ENCODE measurements around the gene GPN1. TPM values are rescaled to one million over a fixed set of nuclear protein-coding genes. Genes with fewer than 3 reads are reported as not detected.
"Not testable (repeated sequence)": the region's sequence is repeated elsewhere in the genome, so short reads cannot be mapped to it uniquely, and the experiment has no call there.

Gene GPN1
- 10 to 100 TPM; 63.9 to 69.7 (median 67.3) TPM for polyA plus RNA-seq (ENCODE audit: insufficient read length in 3 of 3)

GRCh38 chr2:27628767-27629709, at the start of gene GPN1, which contains the start of gene CCDC121:
TSS of gene GPN1 (plus strand) at chr2:27629050. CDS start at chr2:27629059, 9 bp downstream.
TSS of gene CCDC121 (minus strand) at chr2:27629012. CDS start at chr2:27627799, 1,213 bp downstream.
- peak; percentile 50 to 65 (median 51) for DNase-seq (ENCODE audit: low read depth in 3 of 3, low spot score in 2 of 3)

- no peak for DNase-seq (ENCODE audit: low read depth in 3 of 3, low spot score in 2 of 3)
Observed at GRCh38 chr2:27581417-27582128, 47.3 kb upstream of the GPN1 start.

GRCh38 chr2:27582129-27582694, 46.6 kb upstream of the GPN1 start:
- no peak for DNase-seq (ENCODE audit: low read depth in 3 of 3, low spot score in 2 of 3)

GRCh38 chr2:27582695-27583389, 46.0 kb upstream of the GPN1 start, which contains the start of gene ZNF512:
TSS of gene ZNF512 (plus strand) at chr2:27583042. CDS start at chr2:27583113, 71 bp downstream.
- DNase-seq (ENCODE audit: low read depth in 3 of 3, low spot score in 2 of 3): peak; percentile 71 to 86 (median 83)

GRCh38 chr2:27583390-27583915, 45.4 kb upstream of the GPN1 start:
- DNase-seq (ENCODE audit: low read depth in 3 of 3, low spot score in 2 of 3): peak in 1 of 3 donors; percentile 10

- no peak for DNase-seq (ENCODE audit: low read depth in 3 of 3, low spot score in 2 of 3)
Observed at GRCh38 chr2:27584597-27584996, 44.3 kb upstream of the GPN1 start.

GRCh38 chr2:27587025-27587424, 41.8 kb upstream of the GPN1 start:
- DNase-seq (ENCODE audit: low read depth in 3 of 3, low spot score in 2 of 3): no peak

- no peak for DNase-seq (ENCODE audit: low read depth in 3 of 3, low spot score in 2 of 3)
Observed at GRCh38 chr2:27588308-27588707, 40.5 kb upstream of the GPN1 start.

GRCh38 chr2:27591745-27592144, 37.1 kb upstream of the GPN1 start:
- DNase-seq (ENCODE audit: low read depth in 3 of 3, low spot score in 2 of 3): no peak

- DNase-seq (ENCODE audit: low read depth in 3 of 3, low spot score in 2 of 3): no peak
Observed at GRCh38 chr2:27593240-27593639, 35.6 kb upstream of the GPN1 start.

- DNase-seq (ENCODE audit: low read depth in 3 of 3, low spot score in 2 of 3): not testable (repeated sequence)
Observed at GRCh38 chr2:27594020-27594703, 34.7 kb upstream of the GPN1 start.

GRCh38 chr2:27595412-27595811, 33.4 kb upstream of the GPN1 start:
- DNase-seq (ENCODE audit: low read depth in 3 of 3, low spot score in 2 of 3): not testable (repeated sequence)

GRCh38 chr2:27596627-27597026, 32.2 kb upstream of the GPN1 start:
- no peak for DNase-seq (ENCODE audit: low read depth in 3 of 3, low spot score in 2 of 3)

- no peak for DNase-seq (ENCODE audit: low read depth in 3 of 3, low spot score in 2 of 3)
Observed at GRCh38 chr2:27606611-27607010, 22.2 kb upstream of the GPN1 start.

GRCh38 chr2:27613985-27614384, 14.9 kb upstream of the GPN1 start:
- DNase-seq (ENCODE audit: low read depth in 3 of 3, low spot score in 2 of 3): no peak

- no peak for DNase-seq (ENCODE audit: low read depth in 3 of 3, low spot score in 2 of 3)
Observed at GRCh38 chr2:27615316-27615715, 13.5 kb upstream of the GPN1 start.

GRCh38 chr2:27621524-27621923, 7.3 kb upstream of the GPN1 start:
- DNase-seq (ENCODE audit: low read depth in 3 of 3, low spot score in 2 of 3): no peak

GRCh38 chr2:27622921-27623384, 5.9 kb upstream of the GPN1 start:
- no peak for DNase-seq (ENCODE audit: low read depth in 3 of 3, low spot score in 2 of 3)

GRCh38 chr2:27624943-27625342, 3.9 kb upstream of the GPN1 start:
- no peak for DNase-seq (ENCODE audit: low read depth in 3 of 3, low spot score in 2 of 3)
